B cell (primary cell): ENCODE measurements around the gene UPF3B.
"Not testable (repeated sequence)": the region's sequence is repeated elsewhere in the genome, so short reads cannot be mapped to it uniquely, and the experiment has no call there.

Source experiments
- EZH2 ChIP-seq: IDR thresholded peaks from 2 replicates; pipeline ENCODE4 v1.6.1; 2012; ENCODE audit warnings: borderline replicate concordance, low read depth, mild to moderate bottlenecking, moderate library complexity, low read length; ENCODE audit not compliant: insufficient read depth, poor library complexity, severe bottlenecking
- TF ChIP-seq, protein P1 (sequence below): fragments of 200-600 bp; IDR thresholded peaks from one replicate; pipeline ENCODE4 v1.8.0; 2022; ENCODE audit warnings: antibody characterized with exemption, mild to moderate bottlenecking

GRCh38 chrX:119821703-119822102 is 31.1 kb downstream of the UPF3B start:
- TF ChIP-seq, protein P1, sequence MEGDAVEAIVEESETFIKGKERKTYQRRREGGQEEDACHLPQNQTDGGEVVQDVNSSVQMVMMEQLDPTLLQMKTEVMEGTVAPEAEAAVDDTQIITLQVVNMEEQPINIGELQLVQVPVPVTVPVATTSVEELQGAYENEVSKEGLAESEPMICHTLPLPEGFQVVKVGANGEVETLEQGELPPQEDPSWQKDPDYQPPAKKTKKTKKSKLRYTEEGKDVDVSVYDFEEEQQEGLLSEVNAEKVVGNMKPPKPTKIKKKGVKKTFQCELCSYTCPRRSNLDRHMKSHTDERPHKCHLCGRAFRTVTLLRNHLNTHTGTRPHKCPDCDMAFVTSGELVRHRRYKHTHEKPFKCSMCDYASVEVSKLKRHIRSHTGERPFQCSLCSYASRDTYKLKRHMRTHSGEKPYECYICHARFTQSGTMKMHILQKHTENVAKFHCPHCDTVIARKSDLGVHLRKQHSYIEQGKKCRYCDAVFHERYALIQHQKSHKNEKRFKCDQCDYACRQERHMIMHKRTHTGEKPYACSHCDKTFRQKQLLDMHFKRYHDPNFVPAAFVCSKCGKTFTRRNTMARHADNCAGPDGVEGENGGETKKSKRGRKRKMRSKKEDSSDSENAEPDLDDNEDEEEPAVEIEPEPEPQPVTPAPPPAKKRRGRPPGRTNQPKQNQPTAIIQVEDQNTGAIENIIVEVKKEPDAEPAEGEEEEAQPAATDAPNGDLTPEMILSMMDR = not testable (repeated sequence)
- not testable (repeated sequence) for TF ChIP-seq EZH2
